HS-5 (cell line): ENCODE measurements around the gene NME9.

Source experiments
- DNase-seq: peaks from one replicate; pipeline ENCODE4 v3.0.0-alpha.2; 2012; ENCODE audit warnings: low read depth

The NME9 gene

DNA sequence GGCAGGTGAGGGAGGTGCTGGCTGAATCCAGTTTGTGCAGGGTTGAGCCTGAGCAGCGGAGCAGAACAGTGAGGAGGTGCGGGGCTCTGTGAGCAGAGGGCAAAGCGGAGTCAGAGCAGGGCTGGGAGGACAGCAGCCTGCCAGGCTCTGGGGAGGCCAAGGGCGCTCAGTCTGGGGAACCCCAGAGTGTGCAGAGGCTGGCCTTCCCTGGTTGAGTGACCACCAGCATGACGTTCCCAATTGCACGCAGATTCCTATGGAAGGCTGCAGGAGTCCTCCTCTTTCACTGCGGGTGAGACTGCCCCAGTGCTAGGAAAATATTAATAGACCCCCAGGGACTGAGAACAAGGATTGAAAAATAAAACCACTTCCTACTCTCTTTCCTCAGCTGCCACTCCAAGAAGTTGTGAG, 31.9 kb upstream of the NME9 start:
- no peak for DNase-seq

DNA sequence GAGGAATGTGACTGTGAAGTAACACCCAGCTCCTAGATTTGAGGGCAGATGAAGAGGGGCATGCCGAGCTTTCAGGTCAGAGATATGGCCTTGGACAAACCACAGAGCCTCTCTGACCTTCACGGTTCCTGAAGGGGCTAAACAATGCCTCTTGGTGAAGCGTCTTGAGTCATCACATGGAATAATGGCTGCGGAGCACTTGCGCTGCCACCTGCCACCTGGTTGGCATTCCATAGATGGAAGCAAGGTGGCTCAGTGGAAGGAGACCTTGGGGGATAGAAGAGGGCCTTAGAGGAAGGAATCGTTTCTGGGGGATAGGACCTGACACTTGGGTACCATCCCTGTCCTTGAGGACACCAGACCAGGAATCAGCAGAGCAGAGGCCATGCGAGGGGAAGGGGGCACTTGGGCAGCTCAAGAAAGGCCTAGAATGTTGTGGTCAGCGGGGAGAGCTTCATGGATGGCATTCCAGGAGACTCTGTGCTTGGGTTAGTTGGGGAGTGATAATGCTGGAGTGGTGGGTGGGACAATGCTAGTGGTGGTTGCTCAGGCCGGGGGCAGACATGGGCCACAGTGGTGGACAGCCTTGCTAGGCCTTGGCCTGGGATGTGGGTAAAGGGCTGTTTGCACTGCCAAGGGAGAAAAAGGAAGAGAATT, 31.3 kb upstream of the NME9 start:
- no peak for DNase-seq

DNA sequence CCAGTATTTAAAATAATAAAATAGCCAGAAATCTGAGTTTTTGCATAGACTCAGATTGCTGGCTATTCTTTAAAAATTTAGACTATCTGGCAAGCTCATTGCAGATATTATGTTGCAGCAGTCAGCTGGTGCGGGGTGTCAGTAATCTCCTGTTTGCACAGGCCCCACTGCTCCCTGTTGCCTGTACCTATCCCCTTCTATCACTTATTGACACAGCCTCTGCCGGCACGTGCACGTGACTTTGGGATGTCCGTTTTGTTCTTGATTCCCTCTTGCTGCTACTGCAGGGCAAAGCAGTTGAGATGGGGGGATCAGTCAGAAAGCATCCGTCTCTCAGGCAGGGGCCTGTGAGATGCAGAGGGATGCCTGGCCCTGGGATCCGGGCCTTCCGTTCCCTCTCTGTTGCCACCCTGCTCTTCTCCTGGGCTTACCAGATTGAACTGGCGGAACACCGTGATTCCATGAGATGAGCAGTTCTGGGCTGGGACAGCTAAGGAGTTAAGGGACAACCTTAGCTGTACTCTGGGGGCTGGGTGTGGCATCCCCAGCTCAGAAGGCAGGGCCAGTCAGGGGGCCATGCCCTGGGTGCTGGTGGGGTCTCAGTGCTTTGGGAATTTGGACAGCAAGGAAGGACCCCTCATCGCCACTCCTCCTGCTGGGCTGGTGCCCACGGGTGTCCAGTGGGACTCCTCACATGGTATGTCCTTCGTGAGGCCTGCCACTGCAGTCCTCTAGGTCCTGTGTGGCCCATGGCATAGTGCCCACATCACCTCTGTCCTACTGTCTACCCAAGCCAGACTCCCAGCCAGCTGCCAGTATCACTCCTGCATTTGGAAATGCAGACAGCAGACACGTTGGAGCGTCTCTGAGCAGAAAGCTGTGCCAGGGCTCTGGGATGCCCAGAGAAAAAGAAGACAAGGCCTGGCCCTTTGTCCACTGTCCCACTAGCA, 30.5 kb upstream of the NME9 start:
- DNase-seq = no peak

DNA sequence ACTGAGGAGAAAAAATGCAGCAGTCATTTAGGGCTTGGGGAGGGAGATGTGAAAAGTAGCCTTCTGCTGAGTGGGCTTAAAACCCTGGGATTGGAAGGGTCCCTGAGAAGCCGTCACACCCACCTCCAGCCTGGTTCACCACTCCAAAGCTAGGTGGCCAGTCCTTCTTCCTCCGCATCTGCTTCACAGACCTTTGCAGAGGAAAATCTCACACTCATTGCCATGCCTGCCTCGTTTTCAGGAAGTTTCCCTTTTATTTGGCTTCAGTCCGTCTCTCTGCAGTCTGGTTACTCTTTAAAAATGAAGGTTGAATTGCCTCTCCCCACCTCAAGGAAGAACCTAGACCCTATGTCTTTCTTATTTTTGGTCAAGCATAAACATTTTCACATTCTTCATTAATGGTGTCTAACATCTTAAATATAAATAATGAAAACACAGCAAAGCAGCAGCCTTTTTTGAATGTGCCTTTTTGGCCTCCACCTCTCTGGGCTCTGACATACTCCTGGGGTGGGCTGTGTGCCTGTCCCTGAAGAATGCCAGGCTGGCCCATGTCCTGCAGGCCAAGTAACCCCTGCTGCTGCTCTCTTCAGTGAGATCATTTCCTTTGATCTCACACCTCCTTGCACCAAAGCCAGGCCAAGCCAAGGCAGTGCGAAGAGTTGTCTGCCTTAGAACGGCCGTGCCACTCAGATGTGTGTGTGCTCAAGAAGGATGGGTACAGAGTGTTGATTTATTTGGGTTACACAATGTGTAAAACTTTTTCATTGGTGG, 29.7 kb upstream of the NME9 start:
- DNase-seq = no peak

DNA sequence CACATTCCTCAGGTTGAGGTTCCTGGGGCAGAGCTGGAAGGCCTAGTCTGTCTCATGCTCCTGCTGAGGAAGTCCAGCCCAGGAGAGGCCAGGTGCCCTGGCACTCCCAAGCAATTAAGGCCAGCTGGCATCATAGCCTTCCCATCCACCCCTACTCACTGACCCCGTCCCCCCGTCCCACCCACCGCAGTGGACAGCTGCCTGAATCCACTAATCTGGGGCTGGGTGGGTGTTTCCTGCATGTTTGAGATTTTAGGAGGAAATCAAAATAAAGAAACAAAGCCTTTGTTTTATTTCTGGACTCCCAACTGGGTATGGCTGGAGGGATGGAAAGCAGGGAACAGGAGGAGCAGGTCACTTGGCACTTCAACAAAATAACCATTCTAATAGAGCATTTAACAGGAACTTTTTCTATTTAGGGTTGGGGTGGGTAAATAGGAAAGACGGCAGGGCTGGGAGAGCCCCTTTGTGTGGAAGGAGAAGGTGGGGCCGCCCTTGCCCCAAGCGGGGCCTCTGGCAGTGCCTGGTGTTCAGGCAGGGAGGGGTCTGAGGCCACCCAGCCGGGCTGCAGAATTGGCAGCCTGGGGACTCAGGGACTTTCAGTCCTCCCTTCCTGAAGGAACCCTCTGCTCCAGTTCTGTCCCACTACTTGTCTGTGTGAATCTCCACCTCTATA, 27.2 kb upstream of the NME9 start:
- no peak for DNase-seq

DNA sequence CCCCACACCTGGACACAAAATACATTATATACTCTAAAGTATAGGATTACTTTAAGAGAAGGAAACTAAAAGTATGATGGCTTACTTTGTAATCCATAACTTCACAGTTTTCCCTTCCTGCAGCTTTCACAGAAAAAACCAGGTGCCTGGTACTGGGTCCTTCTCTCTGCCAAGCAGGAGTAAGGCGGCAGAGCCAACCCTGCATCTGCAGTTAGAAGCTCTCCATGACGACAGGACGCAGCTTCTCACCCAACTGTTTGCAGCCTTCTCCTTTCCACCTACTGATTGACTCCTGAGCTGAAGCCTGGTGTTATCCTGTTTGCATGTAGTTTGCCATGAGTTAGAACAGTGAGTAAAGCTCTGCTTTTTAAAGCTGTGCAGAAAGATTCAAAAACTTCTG, 25.4 kb upstream of the NME9 start:
- DNase-seq = no peak

DNA sequence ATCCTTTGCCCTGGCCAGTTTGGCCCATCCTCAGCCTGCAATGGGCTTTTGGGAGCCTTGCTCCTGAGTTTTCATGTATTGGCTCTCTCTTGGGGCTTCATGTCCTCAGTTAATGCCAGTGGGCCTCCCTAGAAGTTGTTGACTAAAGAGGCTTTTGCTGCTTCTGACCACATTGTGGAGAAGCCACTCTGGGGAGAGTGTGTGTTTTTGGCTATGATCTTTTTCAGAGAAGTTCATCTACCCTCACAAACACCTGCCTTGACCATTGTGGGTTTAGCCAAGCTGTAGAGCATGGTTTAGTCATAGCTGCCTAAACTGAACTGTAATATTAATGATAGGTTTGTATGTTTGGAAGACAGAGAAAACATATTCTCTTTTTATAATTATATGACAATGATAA, 24.7 kb upstream of the NME9 start:
- no peak for DNase-seq

DNA sequence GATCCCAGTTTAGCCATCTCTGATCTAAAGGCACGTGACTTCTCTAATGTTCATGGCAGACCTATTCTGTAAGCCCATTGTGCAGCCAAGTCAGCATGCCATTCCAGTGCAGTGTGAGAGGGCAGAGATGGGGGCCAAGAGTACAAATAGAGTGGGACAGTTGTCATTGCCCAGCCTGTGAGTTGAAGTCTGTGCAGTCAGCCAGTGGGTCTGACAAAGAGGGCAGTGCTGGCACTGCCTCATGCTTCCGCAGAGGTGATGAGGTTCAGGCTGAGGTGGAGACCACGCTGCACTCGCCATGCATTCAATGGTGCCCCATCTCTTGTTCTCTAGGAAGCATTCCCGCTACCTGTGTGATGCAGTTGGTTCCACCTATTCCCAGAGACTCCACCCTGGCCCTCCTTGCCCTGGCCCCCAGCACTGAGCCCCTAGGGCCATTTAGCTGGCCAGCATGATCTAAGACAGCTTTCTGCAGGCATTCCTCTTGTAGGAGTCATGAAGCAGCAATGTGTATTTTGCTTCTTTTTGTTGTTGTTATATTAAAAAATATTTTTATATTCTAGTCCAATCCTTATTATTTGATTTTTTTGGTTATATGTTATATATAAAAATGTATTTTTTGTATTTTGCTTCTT, 22.4 kb upstream of the NME9 start:
- no peak for DNase-seq

DNA sequence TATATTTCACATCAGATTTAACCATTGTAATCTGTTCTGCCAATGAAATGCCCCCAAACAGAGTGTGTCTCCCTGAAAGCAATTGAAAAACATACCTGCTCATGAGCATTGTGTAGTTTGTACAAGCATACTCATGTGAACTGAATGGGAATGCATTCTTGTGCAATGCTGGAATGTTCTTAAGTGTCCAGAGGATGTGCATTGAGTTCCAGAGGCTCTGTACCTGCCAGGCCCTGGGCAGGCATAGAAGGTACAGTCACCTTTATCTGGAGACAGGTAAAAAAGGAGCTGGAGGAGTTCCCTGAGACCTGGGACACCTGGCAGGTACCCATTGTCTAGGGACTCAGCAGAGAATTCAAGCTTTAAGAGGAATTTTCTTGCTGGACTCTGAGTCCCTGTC, 21.5 kb upstream of the NME9 start:
- no peak for DNase-seq

DNA sequence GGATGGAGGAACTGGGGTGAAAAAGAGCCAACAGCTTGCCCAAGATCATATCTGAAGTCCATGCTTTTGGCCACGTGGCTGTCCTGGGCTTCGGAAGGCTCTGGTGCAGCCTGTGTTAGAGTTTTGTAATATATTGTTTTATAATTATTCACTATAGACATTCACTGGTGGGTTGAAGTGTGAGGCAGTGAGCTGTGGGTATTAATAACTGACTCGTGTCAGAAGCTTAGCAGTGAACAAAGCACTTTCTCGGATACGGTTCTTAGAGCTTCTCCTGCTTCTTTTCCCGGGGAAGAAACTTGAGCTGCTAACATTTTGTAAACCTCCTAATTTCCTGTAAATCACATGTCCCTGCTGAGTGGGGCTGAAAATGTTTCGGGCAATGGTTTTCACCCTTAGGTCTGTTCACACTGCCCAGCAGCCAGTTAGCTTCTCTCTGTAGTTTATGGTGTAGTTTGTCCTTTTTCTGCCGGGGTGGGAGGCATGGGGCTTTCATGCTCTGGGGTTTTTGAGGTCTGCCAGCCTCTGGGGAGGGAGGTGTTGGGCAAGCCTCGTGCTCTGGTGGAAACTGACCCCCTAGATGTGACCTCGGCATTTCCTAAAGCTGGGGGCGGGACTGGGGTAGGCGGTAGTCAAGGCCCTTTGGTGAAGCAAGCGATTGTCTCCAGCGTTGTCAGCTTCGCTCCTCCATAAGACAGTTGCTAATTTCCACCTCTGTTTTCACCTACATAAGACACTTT, 20.4 kb upstream of the NME9 start:
- no peak for DNase-seq

DNA sequence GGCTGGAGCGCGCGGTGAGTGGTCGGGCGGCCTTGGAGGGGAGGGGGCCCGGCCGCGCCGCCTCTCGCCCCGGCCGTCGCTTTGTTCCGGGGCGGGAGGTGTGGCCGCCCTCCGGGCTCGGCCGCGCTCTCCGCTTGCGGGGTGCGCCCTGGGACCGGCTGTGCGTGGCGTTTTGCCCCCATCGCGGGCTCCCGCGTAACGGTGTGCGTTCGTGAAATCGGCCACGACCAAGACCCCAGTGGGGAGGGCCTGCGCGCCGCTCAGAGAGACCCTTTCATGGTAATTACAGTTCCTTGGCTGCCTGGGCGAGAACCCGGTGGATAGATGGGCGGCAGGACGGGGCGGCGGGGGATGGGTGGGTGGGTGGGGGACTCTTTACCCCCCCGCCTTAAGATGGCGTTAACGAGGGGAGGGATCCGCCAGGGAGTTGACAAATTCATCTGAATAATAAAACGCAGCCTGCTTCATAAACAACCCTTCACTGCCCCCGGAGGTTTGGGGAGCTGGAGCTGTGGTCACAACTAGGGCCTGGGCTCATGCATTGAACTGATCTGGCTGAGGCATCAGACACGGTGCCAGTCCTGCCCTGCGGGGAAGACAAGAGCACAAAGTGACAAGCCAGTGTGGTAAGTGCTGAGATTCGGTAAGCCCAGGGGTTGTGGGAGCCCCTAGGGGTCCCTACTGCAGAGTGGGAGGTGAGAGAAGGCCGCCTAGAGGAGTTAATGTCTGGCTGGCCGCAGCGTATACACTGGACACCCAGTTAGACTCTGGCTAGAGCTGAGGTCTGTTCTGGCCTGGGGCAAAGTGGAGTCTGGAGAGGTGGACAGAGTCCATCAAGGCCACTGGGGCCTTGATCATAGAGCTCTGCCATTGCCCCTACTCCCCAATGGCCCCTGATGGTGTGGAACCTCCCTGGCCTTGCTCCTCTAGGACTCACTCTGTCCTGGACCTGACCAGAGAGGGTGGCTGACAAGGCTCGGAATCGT, 19.4 kb upstream of the NME9 start:
- DNase-seq = no peak

DNA sequence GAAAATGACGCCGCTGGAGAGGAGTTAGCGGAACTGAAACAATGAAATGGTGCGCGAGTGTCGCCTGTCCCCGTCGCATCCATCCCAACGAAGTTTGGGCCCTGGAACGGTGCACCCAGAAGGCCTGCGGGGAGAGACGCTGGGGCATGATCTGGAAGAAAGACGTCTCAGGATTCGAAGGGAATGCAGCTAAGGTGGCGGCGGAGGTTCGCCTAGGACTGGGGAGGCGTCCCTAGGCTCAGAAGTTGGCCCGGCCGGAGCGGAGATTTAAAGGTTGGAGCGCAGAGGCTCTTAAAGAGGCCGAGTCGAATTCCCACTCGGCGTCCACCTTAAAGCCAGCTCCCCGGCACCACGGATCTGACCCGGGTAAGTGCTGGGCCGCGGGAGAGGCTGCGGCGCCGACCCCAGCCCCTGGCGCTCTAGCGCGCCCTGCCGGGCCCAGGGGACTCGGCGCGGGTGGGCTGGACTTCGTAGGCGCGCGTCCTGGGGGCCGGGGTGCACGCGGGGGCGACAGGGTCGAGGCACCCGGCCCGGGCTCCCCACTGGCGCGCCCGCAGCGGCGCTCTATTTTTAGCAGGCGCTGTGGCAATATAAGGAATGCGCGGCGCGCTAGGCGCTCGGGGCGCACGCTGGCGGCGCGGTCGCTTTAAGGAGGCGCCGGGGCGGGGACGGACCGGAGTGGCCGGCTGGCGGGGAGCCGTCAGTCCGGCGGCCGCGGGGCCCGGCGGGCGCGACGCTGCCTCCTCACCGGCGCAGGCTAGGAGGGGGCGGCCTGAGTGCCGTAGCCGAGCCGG, 18.5 kb upstream of the NME9 start, which contains the start of gene MRAS:
TSS of gene MRAS (plus strand) at position 620 of the 794 bp plus-strand sequence. CDS start 24,305 bp downstream, outside the sequence.
- no peak for DNase-seq

DNA sequence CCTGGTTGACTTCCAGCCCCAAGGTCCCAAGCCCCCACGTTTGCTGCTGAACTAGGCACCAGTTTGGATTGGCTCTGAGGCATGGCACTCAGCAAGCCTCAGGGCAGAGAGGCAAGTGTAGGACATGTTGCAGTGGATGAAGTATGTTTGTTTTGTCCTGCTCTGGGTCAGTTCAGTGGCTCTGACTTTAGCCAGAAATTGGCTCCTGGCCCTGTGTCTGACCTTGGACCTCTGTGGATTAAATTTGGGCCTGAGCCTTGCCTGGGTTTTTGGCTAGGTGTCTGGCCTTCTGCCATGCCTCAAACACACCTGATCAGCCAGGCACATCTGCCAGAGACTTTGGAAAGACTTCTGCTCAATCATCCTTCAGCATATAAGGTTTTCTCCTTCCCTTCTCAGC, 15.1 kb upstream of the NME9 start:
- no peak for DNase-seq

DNA sequence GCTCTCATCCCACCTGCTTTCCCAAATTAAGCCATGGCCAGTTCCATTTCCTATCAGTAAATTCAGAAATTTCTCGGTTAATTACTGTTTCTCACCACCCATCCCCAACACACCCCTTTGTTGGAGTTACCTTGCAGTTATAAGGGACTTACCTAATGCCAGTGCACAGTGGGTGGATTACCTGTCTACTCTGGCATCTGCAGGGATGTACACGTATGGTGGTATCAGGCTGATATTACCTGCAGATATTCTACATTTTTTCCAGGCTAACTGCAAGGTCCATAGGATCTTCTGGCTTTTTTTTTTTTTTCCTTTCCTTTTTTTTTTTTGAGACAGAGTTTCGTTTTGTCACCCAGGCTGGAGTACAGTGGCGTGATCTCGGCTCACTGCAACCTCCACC, 10.9 kb upstream of the NME9 start:
- DNase-seq = no peak

DNA sequence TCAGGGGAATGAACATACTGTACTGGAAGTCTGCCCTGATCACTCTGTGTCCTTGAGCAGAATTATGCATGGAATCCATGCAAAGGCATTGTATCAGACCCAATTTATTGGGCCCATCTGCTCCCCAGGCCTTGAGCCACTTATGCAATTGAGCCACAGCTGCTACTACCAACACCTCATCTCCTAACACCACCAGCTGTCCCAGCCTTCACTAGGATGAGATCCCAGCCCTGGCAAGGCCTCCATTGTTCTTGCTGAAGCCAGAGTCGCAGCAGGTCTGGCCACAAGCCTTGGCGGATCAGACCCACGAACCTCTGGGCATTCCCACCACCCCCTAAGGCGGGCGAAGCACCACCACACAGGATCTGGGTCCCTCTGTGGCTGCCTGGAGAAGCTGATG, 9.2 kb upstream of the NME9 start:
- DNase-seq = no peak

DNA sequence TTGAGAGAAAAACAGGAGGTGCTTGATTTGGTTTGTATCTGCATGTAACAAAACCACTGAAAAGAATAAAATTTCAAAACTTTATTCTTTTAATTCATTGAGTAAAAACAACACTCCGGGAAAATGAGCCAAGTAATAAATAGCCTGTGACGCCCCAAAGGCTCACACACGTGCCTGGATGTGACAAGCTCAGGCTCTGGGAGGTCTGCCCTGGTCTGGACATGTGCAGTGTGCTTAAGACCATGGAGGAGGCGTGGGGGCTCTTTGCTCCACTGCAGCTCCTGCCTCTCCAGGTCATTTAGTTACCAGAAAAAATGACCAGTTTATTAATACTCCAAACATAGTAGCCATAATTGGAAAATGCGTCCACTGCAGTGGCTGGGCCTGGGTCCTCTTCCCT, 8.6 kb upstream of the NME9 start:
- no peak for DNase-seq

DNA sequence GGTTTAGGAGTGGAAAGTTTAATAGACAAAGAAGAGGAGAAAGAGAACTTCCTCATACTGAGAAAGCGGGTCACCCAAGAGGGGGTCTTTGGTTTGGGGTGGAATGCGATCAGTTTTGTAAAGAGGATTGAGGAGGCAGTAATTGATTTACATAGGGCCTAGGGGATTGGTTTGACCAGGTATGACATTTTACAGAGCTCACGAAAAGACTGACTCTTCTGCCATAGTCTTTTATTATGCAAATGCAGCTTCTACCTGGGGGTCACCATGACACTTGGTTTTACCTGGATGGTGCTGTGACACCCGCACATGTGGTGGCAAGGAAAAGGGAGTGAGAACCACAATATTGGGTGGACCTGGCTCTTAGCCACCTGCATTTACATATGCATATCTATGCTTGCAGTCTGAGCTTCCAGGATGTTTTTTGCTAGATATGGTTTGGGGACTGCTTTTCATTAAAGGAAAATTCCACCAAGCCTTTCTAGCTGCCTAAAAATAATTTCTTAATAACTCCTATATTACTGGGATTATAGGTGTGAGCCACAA, 6.9 kb upstream of the NME9 start:
- no peak for DNase-seq

DNA sequence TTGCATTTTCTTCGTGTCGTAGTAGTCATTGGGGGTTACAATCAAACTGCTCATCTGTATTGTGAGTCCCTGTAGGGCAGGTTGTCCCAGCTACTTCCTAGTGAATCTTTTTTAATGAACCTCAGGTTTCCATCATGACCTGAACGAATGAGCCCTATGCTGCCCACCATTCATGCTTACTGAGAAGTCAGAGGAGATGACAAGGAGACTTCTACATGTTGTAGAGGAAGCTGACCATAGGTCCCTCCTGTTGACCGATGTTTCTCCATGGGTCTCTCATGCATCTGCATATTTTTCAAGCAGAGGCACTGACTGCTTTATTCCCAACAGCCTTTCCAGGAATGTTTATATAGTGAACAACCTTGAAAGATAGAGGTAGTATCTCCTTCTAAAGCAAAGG, 5.0 kb upstream of the NME9 start:
- DNase-seq = no peak
